NCI-H2196 (cell line): ENCODE results near the gene TMEM163.

ENCODE experiments used
- DNase-seq: peaks from one replicate; lab custom pipeline; 2025; ENCODE audit not compliant: unreplicated experiment; lab: John Stamatoyannopoulos, UW

Gene TMEM163

DNA sequence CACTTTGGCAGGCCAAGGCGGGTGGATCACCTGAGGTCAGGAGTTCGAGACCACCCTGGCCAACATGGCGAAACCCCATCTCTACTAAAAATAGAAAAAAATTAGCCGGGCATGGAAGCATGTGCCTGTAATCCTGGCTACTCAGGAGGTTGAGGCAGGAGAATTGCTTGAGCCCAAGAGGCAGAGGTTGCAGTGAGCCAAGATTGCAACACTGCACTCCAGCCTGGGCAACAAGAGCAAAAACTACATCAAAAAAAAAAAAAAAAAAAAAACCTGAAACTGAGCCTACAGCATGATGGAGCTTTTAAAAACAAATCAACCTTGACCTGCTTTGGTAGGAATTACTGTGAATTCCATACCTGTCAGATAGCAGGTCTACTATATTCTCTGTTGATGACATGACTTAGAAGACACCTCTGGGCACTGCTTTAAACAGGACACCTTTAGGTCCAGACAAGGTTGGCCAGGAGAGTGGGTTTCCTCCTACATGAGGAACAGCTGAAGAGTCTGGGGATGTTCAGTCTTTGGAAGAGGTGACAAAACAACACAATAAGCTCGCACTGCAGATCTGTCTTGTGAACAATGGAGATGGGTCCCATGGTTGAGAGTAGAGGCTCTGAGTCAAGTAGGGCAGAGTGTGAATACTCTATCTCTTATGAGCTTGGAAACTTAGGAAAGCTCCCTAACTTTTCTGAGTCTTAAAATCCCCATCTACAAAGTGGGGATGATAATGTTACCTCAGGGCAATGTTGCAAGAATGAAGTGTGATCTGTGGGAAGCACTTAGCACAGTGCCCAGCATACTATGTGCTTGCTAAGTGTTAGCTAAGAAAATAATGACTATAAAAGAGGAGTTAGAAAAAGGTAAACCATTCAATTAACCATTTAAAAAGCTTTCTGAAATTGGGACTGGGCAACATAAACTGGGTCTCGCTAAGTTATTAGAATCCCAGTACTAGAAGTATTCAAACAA is 25.2 kb downstream of the TMEM163 start:
- DNase-seq, result no peak

DNA sequence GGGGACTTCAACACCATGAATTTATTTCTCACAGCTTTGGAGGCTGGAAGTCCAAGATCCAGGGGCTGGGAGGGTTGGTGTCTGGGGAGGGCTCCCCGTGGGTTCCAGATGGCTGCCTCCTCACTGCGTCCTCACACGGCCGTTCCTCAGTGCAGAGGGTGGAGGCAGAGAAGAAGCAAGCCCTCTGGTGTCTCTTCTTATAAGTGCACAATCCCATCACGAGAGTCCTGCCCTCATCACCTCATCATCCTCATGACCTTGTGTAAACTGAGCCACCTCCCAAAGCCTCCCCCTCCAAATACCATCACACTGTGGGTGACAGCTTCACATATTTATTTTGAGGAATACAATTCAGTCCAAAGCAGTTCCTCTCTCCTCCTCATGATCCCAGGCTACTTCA is 26.3 kb downstream of the TMEM163 start:
- DNase-seq, result no peak

DNA sequence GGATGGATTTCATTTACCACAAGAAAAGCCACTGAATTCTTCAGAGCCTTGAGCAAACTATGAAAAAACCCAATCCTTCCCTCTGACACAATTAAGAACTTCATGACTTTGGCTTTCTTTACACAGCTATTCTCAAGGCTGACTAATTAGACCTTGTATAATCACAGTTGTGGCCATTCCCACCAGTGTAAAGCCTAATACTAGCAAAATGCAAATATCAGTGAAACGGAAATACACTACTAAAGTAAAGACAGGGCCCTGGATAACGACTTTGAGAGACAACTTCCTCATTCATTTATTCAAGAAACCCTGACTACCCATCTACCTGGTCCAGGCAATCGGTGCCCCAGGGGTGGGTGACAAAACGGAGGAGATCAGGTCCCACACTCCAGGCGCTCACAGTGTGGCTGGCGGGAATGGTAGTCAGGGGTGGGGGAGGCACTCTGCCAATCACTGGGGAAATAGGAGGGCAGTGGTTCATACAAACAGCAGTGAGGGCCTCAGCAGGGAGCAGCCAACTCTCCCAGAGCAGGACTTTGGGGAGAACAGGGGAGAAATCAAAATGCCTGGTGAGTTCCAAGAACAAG is 28.1 kb downstream of the TMEM163 start:
- DNase-seq, result no peak

DNA sequence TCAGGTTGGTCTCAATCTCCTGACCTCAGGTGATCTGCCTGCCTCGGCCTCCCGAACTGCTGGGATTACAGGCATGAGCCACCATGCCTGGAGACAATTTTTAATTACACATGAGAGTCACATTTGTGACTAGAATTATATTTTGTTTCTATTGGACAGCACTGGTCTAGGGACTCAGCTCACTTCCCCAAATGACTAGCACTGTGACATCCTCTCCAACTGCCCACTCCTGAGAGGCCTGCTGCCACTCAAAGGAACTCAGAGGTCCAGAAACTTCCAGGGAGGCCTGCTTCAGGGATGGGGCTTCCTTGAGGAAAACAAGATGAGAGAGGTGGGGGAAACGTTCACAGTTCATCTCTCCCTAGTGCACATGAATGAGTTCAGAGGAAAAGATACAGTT is 29.5 kb downstream of the TMEM163 start:
- no peak for DNase-seq

DNA sequence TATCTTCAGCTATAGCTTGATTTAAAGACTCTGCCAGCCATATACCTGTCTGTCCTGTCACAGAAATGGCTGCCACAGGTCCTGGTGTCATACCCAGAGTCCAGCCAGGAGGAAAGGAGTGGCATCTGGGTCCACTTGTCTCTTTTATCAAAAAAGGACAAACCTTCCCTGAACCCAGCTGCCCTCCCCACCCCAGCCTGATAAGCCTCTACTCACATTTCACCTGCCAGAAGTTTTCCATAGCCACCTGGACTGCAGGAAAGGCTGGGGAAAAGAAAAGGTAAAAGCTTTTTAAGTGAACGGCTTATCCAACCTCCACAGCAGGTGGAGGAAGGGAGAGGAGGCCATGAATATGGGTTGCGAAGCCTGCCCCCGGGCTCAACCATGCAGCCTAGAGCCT is 32.8 kb downstream of the TMEM163 start:
- no peak for DNase-seq

DNA sequence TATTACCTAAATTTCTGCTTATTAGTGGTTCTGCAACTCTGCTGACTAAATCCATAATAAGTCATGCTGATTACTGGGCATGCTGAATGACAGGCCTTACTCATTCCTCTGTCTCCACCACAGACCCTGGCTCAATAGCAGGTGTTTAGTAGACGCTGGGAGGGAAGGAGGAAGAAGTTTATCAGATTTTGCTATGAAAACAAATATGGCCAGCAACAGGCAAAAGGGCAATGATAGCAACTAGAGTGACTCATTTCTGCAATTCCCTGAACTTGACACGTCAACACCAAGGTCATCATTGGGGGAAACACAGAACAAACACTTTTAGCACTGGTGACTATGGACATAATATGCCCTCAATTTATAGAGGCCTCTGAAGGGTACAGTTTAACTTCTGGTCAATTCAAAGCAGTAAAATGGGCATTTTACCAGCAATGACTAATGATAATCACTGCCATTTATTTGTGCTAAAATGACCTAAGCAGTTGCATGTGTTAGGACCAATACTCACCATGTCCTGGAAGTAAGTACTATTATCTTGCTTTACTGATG is 35.2 kb downstream of the TMEM163 start:
- DNase-seq, result peak; percentile 5

DNA sequence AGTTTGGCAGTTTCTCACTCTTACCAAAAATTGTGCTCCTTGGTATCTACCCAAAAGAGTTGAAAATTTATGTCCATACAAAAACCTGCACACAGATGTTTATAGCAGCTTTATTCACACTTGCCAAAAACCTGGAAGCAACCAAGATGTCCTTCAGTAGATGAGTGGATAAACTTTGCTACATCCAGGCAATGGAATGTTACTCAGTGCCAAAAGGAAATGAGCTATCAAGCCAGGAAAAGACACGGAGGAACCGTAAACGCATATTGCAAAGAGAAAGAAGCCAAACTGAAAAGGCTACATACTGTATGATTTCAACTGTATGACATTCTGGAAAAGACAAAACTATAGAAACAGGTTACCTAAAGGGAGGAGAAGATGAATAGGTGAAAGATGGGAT is 36.1 kb downstream of the TMEM163 start:
- no peak for DNase-seq

DNA sequence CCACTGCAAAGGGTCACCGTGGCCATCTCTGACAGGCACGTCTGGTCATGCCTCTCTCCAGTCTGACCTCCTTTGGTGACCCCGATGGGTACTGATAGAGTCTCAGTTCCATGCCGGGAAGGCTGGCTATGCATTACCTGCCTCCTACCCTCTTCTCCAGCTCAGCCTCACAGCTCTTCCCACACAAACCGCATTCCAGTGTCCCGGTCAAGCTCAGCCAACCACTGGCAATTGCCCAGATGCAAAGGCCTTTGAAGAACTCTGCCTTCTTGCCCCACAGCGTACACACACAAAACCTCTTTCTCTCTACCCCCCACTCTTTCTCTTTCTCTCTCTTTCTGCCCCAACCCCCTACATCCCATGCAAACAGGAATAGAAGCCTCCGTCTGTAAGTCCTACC is 37.6 kb downstream of the TMEM163 start:
- DNase-seq, result no peak

DNA sequence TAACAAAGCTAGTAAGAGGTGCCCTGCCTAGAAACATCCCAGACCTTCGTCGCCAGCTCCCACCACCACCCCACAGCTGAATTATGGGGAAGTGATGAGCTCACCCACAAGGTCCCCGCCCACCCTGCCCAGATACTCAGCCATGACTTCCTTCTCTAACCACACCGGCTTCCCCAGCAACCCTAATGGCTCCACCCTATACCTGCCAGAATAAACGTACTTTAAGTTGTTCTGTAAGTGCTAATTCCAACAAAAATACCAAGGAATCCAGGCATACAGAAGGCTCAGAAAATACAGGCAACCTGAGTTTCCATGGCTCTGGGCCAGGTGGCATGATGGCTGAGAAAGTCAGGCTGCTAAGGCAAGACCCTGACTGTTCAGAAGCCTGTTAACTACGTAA is 39.1 kb downstream of the TMEM163 start:
- no peak for DNase-seq

DNA sequence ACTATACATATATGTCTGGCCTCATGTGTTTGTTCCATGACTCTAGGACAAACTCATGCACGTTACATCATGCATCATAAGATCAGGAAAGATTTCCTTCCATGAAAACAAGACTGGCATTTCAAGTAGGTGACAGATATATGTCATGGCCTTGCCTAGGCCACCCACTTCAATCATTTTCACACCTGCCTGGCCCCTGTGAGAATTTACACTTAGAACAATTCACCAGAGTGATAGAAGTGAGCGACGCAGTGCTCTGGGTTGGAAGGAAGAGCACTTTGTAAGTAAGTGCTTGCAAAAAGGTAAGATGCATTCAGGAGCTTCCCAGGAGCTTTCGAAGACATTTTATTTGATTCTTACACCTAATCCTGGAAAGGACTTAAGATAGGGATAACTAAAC is 39.5 kb downstream of the TMEM163 start:
- DNase-seq, result no peak

DNA sequence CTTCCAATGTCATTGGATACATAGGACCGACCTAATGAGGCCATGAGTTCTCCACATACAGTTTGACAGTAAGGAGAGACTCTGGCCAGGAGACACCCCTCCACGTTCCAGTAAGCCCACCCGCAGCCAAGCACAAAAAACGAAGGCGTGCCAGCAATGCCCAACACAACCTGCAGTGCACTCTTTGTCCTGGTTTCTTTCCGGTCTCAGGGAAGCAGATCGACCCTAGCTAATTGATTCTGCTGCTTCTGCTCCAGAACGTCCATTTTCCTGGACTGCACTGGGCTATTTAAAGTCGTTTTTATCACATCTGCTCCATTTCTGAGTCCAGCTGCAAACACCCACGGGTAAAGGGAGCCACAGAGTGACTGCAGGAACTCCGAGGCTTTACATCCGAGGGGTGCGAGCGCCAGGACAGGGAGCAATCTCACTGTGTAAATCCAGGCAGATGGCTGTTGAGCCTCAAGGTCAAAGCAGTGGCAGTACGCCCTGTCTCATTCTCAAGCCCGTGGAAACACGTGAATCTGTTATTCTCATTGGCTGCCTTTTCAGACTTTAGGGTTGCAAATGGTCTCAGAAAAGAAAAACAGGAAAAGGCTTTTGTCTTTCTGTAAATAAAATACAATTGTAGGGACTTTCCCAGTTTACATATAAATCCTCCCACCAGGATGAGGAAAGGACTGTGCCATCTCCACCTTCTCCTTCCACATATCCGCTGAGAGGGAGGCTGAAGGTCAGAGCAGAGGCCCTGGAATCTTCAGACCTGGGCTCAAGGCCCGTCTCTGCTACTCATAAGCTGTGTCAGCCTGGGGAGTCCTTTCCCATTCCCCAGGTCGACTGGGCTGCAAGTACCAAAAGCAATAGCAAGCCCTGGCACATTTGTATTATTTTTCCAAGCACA is 40.7 kb downstream of the TMEM163 start:
- no peak for DNase-seq

DNA sequence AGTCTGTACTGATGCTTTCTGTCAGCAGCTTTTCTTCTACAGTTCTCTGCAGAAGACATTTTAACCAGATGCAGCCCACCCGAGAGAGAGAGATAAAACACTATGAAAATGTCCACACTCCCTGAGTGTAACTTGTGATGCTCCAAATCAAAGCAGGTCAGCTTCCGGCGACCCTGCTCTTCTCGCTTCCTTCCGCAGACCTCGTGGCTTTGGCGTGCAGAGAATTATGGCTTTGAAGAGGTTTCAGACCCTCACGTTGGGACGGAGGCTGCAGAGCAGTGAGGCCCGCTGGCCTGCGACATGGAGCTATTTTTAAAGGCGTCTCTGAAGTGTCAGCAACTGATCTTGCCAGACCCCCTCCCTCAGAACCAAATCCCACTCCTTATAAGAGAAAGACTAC is 41.8 kb downstream of the TMEM163 start:
- no peak for DNase-seq

DNA sequence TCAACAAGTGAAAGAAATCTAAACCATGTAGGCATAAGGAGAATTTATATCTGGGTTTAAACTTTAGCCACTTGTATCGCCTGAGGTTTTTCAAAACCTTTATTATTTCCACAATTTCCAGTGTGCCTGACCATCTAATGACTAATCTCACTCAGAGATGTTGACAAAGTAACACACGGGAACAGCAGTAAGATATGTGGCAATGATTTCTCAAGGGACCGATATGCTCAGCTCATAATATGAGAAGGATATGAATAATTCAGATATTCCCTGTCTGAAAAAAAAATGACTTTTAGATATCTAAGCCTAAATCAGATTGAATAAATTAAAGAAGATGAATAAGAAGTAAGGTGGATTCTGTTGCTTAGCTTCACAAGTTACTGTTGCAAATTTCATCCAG is 43.5 kb downstream of the TMEM163 start:
- no peak for DNase-seq

DNA sequence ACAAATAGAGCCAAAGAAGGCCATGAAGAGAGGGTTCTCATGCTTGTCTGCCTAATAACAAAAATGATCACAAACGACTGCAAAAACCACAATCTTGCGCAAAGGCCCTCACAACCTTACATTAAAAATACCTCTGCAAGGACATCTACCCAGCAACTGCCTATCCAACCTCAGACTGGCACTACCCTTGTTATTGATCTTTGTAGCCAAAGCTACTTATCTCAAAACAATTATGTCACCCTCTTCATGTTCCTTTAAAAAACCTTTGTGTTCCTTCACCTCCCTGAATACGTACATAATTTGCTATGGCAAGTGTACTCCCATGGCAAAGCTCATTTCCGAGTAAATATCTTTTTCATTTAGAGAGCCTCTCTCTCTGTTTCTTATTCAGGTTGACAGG is 44.1 kb downstream of the TMEM163 start:
- no peak for DNase-seq

DNA sequence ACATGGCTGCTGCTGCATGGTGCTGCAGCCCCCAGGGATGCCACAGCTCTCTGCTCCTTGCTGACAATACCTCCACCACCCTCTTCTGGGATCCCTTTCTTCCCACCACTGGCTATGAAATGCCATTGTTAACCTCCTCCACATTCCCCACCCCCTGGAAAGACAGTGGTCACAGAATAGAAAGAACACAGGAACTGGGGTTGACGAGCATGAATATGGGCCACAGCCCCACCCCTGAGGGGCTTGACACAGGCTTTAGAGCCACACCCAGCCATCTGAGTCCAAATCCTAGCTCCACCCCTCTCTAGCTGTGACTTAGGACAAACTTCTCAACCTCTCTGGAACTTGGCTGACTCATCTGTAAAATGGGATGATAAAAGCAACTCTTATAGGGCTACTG is 47.3 kb downstream of the TMEM163 start:
- DNase-seq, result no peak

DNA sequence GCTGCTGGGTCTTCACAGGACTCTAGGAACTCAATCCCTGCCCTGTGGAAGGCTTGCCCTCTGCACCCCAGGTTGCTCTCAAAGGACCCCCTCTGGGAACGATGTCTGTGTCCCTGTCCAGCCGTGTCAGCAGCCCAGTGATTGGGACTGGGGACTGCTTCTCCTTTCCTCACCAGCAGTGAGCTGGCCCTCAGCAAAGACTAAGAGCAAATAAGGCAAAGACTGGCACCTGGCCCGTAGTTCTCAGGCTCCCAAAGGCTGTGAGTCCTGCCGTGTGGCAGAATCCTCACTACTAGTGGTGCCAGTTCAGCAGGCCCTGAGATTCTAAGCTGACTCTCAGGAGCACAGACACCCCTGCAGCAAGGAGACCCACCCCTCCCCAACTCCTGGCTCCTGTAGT is 47.8 kb downstream of the TMEM163 start:
- peak; percentile 49 for DNase-seq

DNA sequence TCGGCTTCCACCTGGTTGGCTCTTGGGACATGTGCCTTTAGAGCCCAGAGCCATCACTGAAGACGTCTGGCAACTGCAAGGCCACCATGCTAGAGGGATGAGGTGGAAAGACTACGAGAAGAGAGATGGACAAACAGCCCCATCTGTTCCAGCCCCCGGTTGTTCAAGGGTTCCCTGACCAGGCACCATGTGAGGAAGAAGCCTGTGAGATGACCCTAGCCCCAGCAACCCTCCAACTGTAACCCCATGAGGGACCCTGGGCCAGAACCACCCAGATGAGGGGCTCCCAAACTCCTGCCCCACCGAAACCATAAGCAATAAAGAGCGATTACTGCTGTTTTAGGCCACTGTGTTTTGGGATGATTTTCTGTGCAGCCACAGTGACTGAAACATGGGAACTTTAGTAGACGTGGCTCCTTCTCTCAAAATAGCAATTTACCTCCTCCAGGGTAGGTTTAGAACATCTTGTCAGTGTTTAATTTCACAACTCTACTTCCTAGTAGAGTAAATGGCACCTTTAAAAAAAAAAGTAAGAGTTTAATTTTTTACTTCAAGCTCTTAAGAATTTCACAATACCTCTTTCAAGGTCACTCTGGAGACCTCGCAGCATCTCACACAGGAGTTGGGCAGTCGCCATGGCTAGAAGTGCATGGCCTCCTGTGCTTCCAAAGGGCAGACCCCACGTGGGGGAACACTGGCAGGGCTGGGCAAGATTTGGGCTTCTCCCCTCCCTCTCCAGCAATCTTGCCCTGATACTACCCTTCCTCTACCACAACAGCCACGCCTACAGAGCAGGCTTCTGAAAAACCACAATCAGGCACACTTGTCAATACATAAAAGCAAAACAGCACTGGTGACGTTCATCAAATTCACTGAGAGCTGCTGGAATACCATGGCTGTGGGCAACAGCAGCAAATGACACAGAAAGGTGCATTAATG is 48.8 kb downstream of the TMEM163 start:
- no peak for DNase-seq

DNA sequence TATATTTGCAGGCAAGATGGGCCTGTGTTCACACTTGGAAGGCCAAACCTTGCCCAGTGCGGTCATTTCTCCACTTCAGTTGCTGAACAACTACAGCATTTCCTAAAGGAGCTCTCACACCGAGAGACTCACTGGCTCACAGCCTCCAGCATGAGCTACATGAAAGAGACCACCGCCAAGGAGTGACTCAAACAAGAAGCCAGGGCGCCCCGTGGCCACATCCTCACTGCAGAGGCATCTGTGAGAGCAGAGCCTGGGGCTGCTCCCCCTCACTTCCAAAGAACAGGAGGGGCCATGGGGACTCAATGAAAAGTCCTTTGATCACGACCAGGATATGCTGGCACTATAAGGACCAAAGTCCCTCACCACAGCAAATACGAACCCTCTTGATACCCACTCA is 50.0 kb downstream of the TMEM163 start:
- DNase-seq, result no peak

DNA sequence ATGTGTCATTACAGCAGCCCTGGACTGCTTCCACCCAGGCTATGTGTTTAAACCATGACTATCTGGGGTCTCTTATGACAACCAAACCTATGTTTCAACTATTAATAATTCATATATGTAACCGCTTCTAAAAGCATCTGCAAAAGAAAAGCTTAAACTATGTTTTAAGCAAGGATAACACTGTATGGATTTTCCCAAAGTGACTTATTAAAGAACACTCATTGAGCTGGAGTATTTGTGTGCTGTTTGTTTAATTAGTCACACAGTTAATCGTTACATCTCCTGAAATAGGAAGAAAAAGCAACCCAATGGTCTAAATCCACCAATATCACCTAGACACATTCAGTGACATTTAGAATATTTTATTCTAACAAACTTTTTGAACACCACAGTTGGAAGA is 51.3 kb downstream of the TMEM163 start:
- no peak for DNase-seq

DNA sequence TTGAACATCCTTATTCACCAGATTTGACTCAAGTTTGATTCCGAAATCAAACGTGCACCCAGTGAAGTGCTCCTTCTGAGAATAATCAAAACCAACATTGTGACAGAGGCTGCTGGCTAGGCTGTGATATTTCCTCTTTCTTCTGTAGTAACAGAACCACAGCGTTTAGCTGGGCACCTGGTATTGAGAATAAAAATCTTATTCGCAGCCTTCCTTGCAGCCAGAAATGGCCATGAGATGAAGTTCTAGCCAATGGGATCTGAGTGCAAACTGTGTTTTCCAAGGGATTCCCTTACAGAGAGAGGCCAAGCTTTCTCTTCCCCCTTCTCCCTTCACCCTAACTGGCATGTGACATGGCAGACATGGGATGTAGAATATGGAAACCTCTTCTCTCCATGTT is 51.7 kb downstream of the TMEM163 start:
- DNase-seq, result no peak
